ENCODE measurements around the gene SIM1. TPM values are rescaled to one million over a fixed set of nuclear protein-coding genes. Genes with fewer than 3 reads are reported as not detected.

Gene SIM1
- total RNA-seq, result not detected

GRCh38 chr6:100464903-100465700 is at the start of gene SIM1:
Gene SIM1, minus strand, starts transcription at chr6:100464921. Its CDS starts 1,453 bp downstream, at chr6:100463468.

Measured in parietal lobe (tissue), 1 donor.